ENCODE results near the gene DCAF16. TPM values are rescaled to one million over a fixed set of nuclear protein-coding genes. Genes with fewer than 3 reads are reported as not detected.

The DCAF16 gene
- total RNA-seq, 4 donors from 2014 or later = 28.3 to 36.1 (median 31.9) TPM

DNA sequence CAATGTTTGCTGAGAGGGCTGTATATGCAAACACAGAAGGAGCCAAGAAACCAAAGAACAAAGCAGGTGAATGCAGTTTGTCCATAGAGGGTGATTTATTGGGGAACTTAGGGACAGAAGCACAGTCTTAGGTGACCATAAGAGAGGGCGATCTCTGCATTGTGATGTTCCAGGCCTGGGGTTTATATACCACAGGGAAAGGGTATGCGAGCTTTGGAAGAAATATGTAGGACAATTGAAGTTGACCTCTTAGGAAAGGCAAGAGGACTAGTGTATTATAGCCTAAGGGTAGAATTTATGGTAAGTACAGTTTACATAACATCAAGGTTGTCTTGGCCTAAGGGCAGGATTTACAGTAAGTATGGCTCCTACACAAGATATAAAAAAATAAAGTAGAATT lies 56.9 kb downstream of the DCAF16 start:
- 91 to 96% methylated on average over 2 of the region's 2 CpGs for WGBS, 2 donors
- H3K4me3 ChIP-seq (ENCODE audit: low read depth, poor library complexity, severe bottlenecking) = no peak overlapping the region
- intact Hi-C loops (cut with DNase I; ENCODE audit: low total_unique reads) = no loop called here
- TF ChIP-seq POLR2A (IDR thresholded peaks at IDR 0.05) = no peak
- TF ChIP-seq, protein P1, sequence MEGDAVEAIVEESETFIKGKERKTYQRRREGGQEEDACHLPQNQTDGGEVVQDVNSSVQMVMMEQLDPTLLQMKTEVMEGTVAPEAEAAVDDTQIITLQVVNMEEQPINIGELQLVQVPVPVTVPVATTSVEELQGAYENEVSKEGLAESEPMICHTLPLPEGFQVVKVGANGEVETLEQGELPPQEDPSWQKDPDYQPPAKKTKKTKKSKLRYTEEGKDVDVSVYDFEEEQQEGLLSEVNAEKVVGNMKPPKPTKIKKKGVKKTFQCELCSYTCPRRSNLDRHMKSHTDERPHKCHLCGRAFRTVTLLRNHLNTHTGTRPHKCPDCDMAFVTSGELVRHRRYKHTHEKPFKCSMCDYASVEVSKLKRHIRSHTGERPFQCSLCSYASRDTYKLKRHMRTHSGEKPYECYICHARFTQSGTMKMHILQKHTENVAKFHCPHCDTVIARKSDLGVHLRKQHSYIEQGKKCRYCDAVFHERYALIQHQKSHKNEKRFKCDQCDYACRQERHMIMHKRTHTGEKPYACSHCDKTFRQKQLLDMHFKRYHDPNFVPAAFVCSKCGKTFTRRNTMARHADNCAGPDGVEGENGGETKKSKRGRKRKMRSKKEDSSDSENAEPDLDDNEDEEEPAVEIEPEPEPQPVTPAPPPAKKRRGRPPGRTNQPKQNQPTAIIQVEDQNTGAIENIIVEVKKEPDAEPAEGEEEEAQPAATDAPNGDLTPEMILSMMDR (IDR thresholded peaks at IDR 0.05) = no peak
- DNase-seq (ENCODE audit: low spot score in 2 of 2) = no peak

Other genes with a start within 250 kb of the DCAF16 start
- gene LAP3, start 233.6 kb downstream of the DCAF16 start, total RNA-seq = 10 to 100 TPM; 31.9 to 65.6 (median 52.7) TPM
- gene MED28, start 196.1 kb downstream of the DCAF16 start, total RNA-seq = 10 to 100 TPM in 2 of 4 donors, 1 to 10 TPM in 2; 8.1 to 11.8 (median 9.5) TPM
- under 1 TPM in 2 of 4 donors, not detected in 2; 0.07 to 0.13 TPM for gene FAM184B, start 29.1 kb downstream of the DCAF16 start, total RNA-seq
- gene NCAPG, start 222 bp upstream of the DCAF16 start, total RNA-seq = 1 to 10 TPM in 3 of 4 donors, under 1 TPM in 1; 0.34 to 5.3 (median 1.8) TPM
- 10 to 100 TPM; 12.2 to 58.9 (median 27.0) TPM for gene LCORL, start 211.0 kb upstream of the DCAF16 start, total RNA-seq

Measured in lower leg skin (tissue), 4 donors.